Smooth muscle cell (in vitro differentiated cells): ENCODE measurements around the gene SCNN1A. TPM values are rescaled to one million over a fixed set of nuclear protein-coding genes. Genes with fewer than 3 reads are reported as not detected.

ENCODE experiments used
- DNase-seq: peaks from one replicate; lab custom pipeline; 2025; ENCODE audit not compliant: unreplicated experiment; lab: John Stamatoyannopoulos, UW
- H2AFZ ChIP-seq: fragments of 200-600 bp; sonication (generic); 2 replicates; pipeline ENCODE4 v1.6.0; 2016; ENCODE audit warnings: antibody characterized with exemption, low read depth, mild to moderate bottlenecking
- H3F3A ChIP-seq: fragments of 200-600 bp; sonication (generic); 2 replicates; pipeline ENCODE4 v1.6.0; 2017; ENCODE audit warnings: antibody characterized with exemption, low read depth
- H3K27ac ChIP-seq: fragments of 200-600 bp; sonication (generic); 2 replicates; pipeline ENCODE4 v1.5.1; 2016; ENCODE audit warnings: low read depth, mild to moderate bottlenecking
- H3K27me3 ChIP-seq: fragments of 200-600 bp; sonication (generic); 2 replicates; pipeline ENCODE4 v1.6.1; 2016; ENCODE audit warnings: low read depth, mild to moderate bottlenecking
- H3K36me3 ChIP-seq: fragments of 200-600 bp; sonication (generic); 2 replicates; pipeline ENCODE4 v1.5.1; 2016; ENCODE audit warnings: low read depth
- H3K4me1 ChIP-seq: fragments of 200-600 bp; sonication (generic); 2 replicates; pipeline ENCODE4 v1.5.1; 2016; ENCODE audit warnings: low read depth
- H3K4me2 ChIP-seq: fragments of 200-600 bp; sonication (generic); 2 replicates; pipeline ENCODE4 v1.6.0; 2016; ENCODE audit warnings: mild to moderate bottlenecking
- H3K4me3 ChIP-seq: fragments of 200-600 bp; sonication (generic); 2 replicates; pipeline ENCODE4 v1.5.1; 2016; ENCODE audit warnings: mild to moderate bottlenecking
- H3K79me2 ChIP-seq: fragments of 200-600 bp; sonication (generic); 2 replicates; pipeline ENCODE4 v1.6.0; 2016; ENCODE audit warnings: low read depth, mild to moderate bottlenecking
- H3K9ac ChIP-seq: fragments of 200-600 bp; sonication (generic); 2 replicates; pipeline ENCODE4 v1.6.0; 2016; ENCODE audit warnings: low read depth
- H3K9me3 ChIP-seq: fragments of 200-600 bp; sonication (generic); replicated peaks from 2 replicates; pipeline ENCODE4 v1.5.1; 2016; ENCODE audit warnings: low read depth
- H4K20me1 ChIP-seq: fragments of 200-600 bp; sonication (generic); 2 replicates; pipeline ENCODE4 v1.6.0; 2016; ENCODE audit warnings: low read depth
- CTCF ChIP-seq: fragments of 200-600 bp; sonication (generic); IDR thresholded peaks from 2 replicates; pipeline ENCODE4 v1.5.1; 2017; ENCODE audit warnings: borderline replicate concordance, mild to moderate bottlenecking, antibody characterized with exemption; ENCODE audit not compliant: insufficient read depth, poor library complexity, severe bottlenecking
- WGBS: methylation state at CpG from one replicate; pipeline ENCODE4 v1.1.7; 2016; ENCODE audit warnings: low lambda C conversion rate; 5-methylcytosine and 5-hydroxymethylcytosine counted together
- polyA plus RNA-seq: library from polyadenylated mRNA; unstranded; fragments of >200 nt; fragmentation: Nextera tagmentation; extraction: Ambion mirVana; gene quantifications from 2 replicates; pipeline ENCODE4 v1.2.1, GENCODE V29; 2016
- total RNA-seq: library from RNA; depleted of rRNA; stranded (reverse); fragments of >200 nt; gene quantifications from 2 replicates; pipeline ENCODE4 v1.2.3, GENCODE V29; 2014

The SCNN1A gene
- total and polyA plus RNA-seq, 2 experiments from 2014 or later: 0.57 to 1.3 TPM

- TF ChIP-seq CTCF: no peak
- Histone ChIP-seq H3K4me1 (peaks cover 19% of the 10 kb centered on the region), H3K4me3 (peak within 1 kb of the TSS; percentile 52), H3K4me2 (peak within 1 kb of the TSS; percentile 94), H3K36me3 (no peaks in the 10 kb centered on the region), H3K9me3 (no peaks in the 10 kb centered on the region), H3K27me3 (no peaks in the 10 kb centered on the region), H3F3A (peaks cover 3% of the 10 kb centered on the region), H3K9ac (peak within 1 kb of the TSS; percentile 66), H3K27ac (peak within 1 kb of the TSS; percentile 46), H2AFZ (peak within 1 kb of the TSS; percentile 83), H4K20me1 (no peaks in the 10 kb centered on the region), H3K79me2 (peaks cover 19% of the 10 kb centered on the region)
- peak; percentile 78 for DNase-seq
- 45% methylated on average over 40 of the region's 62 CpGs for WGBS
Measured at GRCh38 chr12:6383572-6384498, 8.5 kb upstream of the SCNN1A start, which contains the start of gene LTBR. Gene LTBR (plus strand): TSS chr12:6384162. CDS start chr12:6384359, 197 bp downstream.

GRCh38 chr12:6382982-6383381 lies 7.6 kb upstream of the SCNN1A start:
- Histone ChIP-seq H3K4me3 (no peak overlapping the region), H3K4me1 (peaks cover 19% of the 10 kb centered on the region), H3K27me3 (no peaks in the 10 kb centered on the region), H3K9me3 (no peaks in the 10 kb centered on the region), H3K4me2 (peak overlapping the region; percentile 94), H2AFZ (no peak overlapping the region), H3K36me3 (no peaks in the 10 kb centered on the region), H3K27ac (no peak overlapping the region), H3K9ac (no peak overlapping the region), H3K79me2 (peaks cover 19% of the 10 kb centered on the region), H3F3A (peaks cover 3% of the 10 kb centered on the region), H4K20me1 (no peaks in the 10 kb centered on the region)
- no peak for TF ChIP-seq CTCF
- WGBS: 96% methylated on average over 6 of the region's 6 CpGs
- no peak for DNase-seq

- Histone ChIP-seq H3K9me3 (no peaks in the 10 kb centered on the region), H3K9ac (no peak overlapping the region), H3K4me1 (peaks cover 24% of the 10 kb centered on the region), H3K79me2 (peaks cover 19% of the 10 kb centered on the region), H3K27ac (no peak overlapping the region), H3K4me3 (no peak overlapping the region), H3K27me3 (no peaks in the 10 kb centered on the region), H3F3A (peaks cover 3% of the 10 kb centered on the region), H4K20me1 (no peaks in the 10 kb centered on the region), H3K36me3 (no peaks in the 10 kb centered on the region), H2AFZ (no peak overlapping the region), H3K4me2 (no peak overlapping the region)
- TF ChIP-seq CTCF: no peak
- 67% methylated on average over 7 of the region's 7 CpGs for WGBS
- no peak for DNase-seq
Measured at GRCh38 chr12:6382371-6382770, 7.0 kb upstream of the SCNN1A start.
